HEK293 (cell line): Measurements from ENCODE around the gene TMUB1.

Experiments used
- GLI2 ChIP-seq: fragments of 450-650 bp; formaldehyde crosslinking; IDR thresholded peaks from 2 replicates; pipeline ENCODE4; 2017; ENCODE audit warnings: missing biosample characterization, missing genetic modification characterization, low read depth, borderline replicate concordance
- GLIS1 ChIP-seq: fragments of 450-650 bp; formaldehyde crosslinking; IDR thresholded peaks from 2 replicates; pipeline ENCODE4 v1.5.1; 2016; ENCODE audit warnings: missing biosample characterization, missing genetic modification characterization
- IKZF3 ChIP-seq: fragments of 450-650 bp; IDR thresholded peaks from 2 replicates; pipeline ENCODE4 v1.5.0; 2018; ENCODE audit warnings: missing biosample characterization, mild to moderate bottlenecking, missing genetic modification characterization, moderate library complexity
- KLF7 ChIP-seq: fragments of 450-650 bp; formaldehyde crosslinking; IDR thresholded peaks from 2 replicates; pipeline ENCODE4 v1.5.1; 2016; ENCODE audit warnings: missing biosample characterization, missing genetic modification characterization, borderline replicate concordance
- MYNN ChIP-seq: fragments of 450-650 bp; formaldehyde crosslinking; IDR thresholded peaks from 2 replicates; pipeline ENCODE4 v1.5.1; 2016; ENCODE audit warnings: missing biosample characterization, missing genetic modification characterization, borderline replicate concordance
- PRDM10 ChIP-seq: fragments of 450-650 bp; formaldehyde crosslinking; IDR thresholded peaks from 2 replicates; pipeline ENCODE4 v1.5.1; 2016; ENCODE audit warnings: missing biosample characterization, missing genetic modification characterization
- PRDM4 ChIP-seq: fragments of 450-650 bp; formaldehyde crosslinking; IDR thresholded peaks from 2 replicates; pipeline ENCODE4 v1.5.1; 2017; ENCODE audit warnings: missing biosample characterization, missing genetic modification characterization
- YY1 ChIP-seq: fragments of 450-650 bp; formaldehyde crosslinking; IDR thresholded peaks from 2 replicates; pipeline ENCODE4 v1.5.1; 2018; ENCODE audit warnings: missing biosample characterization, missing genetic modification characterization
- ZBTB10 ChIP-seq: fragments of 450-650 bp; formaldehyde crosslinking; IDR thresholded peaks from 2 replicates; pipeline ENCODE4 v1.5.1; 2016; ENCODE audit warnings: missing biosample characterization, missing genetic modification characterization
- ZBTB44 ChIP-seq: fragments of 450-650 bp; IDR thresholded peaks from 2 replicates; pipeline ENCODE4 v1.5.1; 2018; ENCODE audit warnings: missing biosample characterization, mild to moderate bottlenecking, missing genetic modification characterization
- ZFP37 ChIP-seq: fragments of 450-650 bp; formaldehyde crosslinking; IDR thresholded peaks from 2 replicates; pipeline ENCODE4 v1.5.1; 2016; ENCODE audit warnings: missing biosample characterization, missing genetic modification characterization
- ZFP41 ChIP-seq: fragments of 450-650 bp; formaldehyde crosslinking; IDR thresholded peaks from 2 replicates; pipeline ENCODE4 v1.5.1; 2016; ENCODE audit warnings: missing biosample characterization, missing genetic modification characterization, borderline replicate concordance
- ZNF10 ChIP-seq: fragments of 450-650 bp; formaldehyde crosslinking; IDR thresholded peaks from 2 replicates; pipeline ENCODE4 v1.5.1; 2017; ENCODE audit warnings: missing biosample characterization, missing genetic modification characterization
- ZNF112 ChIP-seq: fragments of 450-650 bp; formaldehyde crosslinking; IDR thresholded peaks from 2 replicates; pipeline ENCODE4 v1.5.0; 2017; ENCODE audit warnings: missing biosample characterization, missing genetic modification characterization
- ZNF239 ChIP-seq: fragments of 450-650 bp; formaldehyde crosslinking; IDR thresholded peaks from 2 replicates; pipeline ENCODE4 v1.5.1; 2016; ENCODE audit warnings: missing biosample characterization, missing genetic modification characterization
- ZNF280D ChIP-seq: fragments of 450-650 bp; formaldehyde crosslinking; IDR thresholded peaks from 2 replicates; pipeline ENCODE4 v1.5.1; 2016; ENCODE audit warnings: missing biosample characterization, missing genetic modification characterization
- ZNF391 ChIP-seq: fragments of 450-650 bp; formaldehyde crosslinking; IDR thresholded peaks from 2 replicates; pipeline ENCODE4 v1.5.1; 2016; ENCODE audit warnings: low read depth, missing biosample characterization, missing genetic modification characterization, borderline replicate concordance
- ZNF48 ChIP-seq: fragments of 450-650 bp; formaldehyde crosslinking; IDR thresholded peaks from 2 replicates; pipeline ENCODE4 v1.5.1; 2016; ENCODE audit warnings: missing biosample characterization, missing genetic modification characterization
- ZNF501 ChIP-seq: fragments of 450-650 bp; formaldehyde crosslinking; IDR thresholded peaks from 2 replicates; pipeline ENCODE4 v1.5.1; 2016; ENCODE audit warnings: missing biosample characterization, missing genetic modification characterization
- ZNF510 ChIP-seq: fragments of 450-650 bp; formaldehyde crosslinking; IDR thresholded peaks from 2 replicates; pipeline ENCODE4 v1.5.1; 2018; ENCODE audit warnings: mild to moderate bottlenecking, missing genetic modification characterization, missing biosample characterization; ENCODE audit not compliant: insufficient replicate concordance
- ZNF514 ChIP-seq: fragments of 450-650 bp; formaldehyde crosslinking; IDR thresholded peaks from 2 replicates; pipeline ENCODE4 v1.5.1; 2016; ENCODE audit warnings: missing biosample characterization, missing genetic modification characterization
- ZNF530 ChIP-seq: fragments of 450-650 bp; formaldehyde crosslinking; IDR thresholded peaks from 2 replicates; pipeline ENCODE4 v1.5.1; 2016; ENCODE audit warnings: low read depth, missing biosample characterization, missing genetic modification characterization
- ZNF555 ChIP-seq: fragments of 450-650 bp; formaldehyde crosslinking; conservative IDR thresholded peaks from 2 replicates; pipeline ENCODE4 v1.5.1; 2017; ENCODE audit warnings: missing biosample characterization, mild to moderate bottlenecking, missing genetic modification characterization, inconsistent platforms
- ZNF768 ChIP-seq: fragments of 450-650 bp; formaldehyde crosslinking; IDR thresholded peaks from 2 replicates; pipeline ENCODE4 v1.5.1; 2018; ENCODE audit warnings: missing biosample characterization, mild to moderate bottlenecking, missing genetic modification characterization
- ZNF792 ChIP-seq: fragments of 450-650 bp; formaldehyde crosslinking; IDR thresholded peaks from 2 replicates; pipeline ENCODE4 v1.5.1; 2016; ENCODE audit warnings: missing biosample characterization, missing genetic modification characterization

Gene TMUB1

GRCh38 chr7:151082141-151083070 lies 887 bp downstream of the TMUB1 start (continued):
- TF ChIP-seq PRDM10, result no peak
- no peak for TF ChIP-seq PRDM4 (tag by site-specific recombination)
- TF ChIP-seq ZNF514 (tag by site-specific recombination), result no peak
- peak; percentile 84 for TF ChIP-seq ZBTB10 (tag by site-specific recombination)
- TF ChIP-seq ZNF510 (tag by site-specific recombination), result no peak
- TF ChIP-seq GLI2 (tag by site-specific recombination), result no peak
- no peak for TF ChIP-seq ZFP41 (tag by site-specific recombination)
- no peak for TF ChIP-seq ZNF768 (tag by site-specific recombination)
- peak; percentile 63; the same call in 1 of the 2 replicates for TF ChIP-seq KLF7 (tag by site-specific recombination)
- TF ChIP-seq ZNF239 (tag by site-specific recombination), result no peak
- no peak for TF ChIP-seq ZNF112 (tag by site-specific recombination)
- TF ChIP-seq ZNF10 (tag by site-specific recombination), result peak; percentile 19; the same call in 1 of the 2 replicates
- no peak for TF ChIP-seq ZNF48 (tag by site-specific recombination)
- TF ChIP-seq ZNF530, result no peak
- no peak for TF ChIP-seq IKZF3 (tag by site-specific recombination)
- TF ChIP-seq ZBTB44 (tag by site-specific recombination), result no peak
- no peak for TF ChIP-seq ZNF555 (tag by site-specific recombination)
- TF ChIP-seq ZNF391 (tag by site-specific recombination), result peak; percentile 16; the same call in 1 of the 2 replicates
- no peak for TF ChIP-seq GLIS1 (tag by site-specific recombination)
- no peak for TF ChIP-seq ZNF792 (tag by site-specific recombination)
- no peak for TF ChIP-seq ZNF280D
- no peak for TF ChIP-seq ZNF501
- no peak for TF ChIP-seq YY1 (tag by site-specific recombination)
- TF ChIP-seq MYNN (tag by site-specific recombination), result no peak
- no peak for TF ChIP-seq ZFP37 (tag by site-specific recombination)
